H9 (cell line): Measurements from ENCODE around the gene NARS2. TPM values are rescaled to one million over a fixed set of nuclear protein-coding genes. Genes with fewer than 3 reads are reported as not detected.

Experiments used
- DNase-seq: peaks from one replicate; pipeline ENCODE4 v3.0.0-alpha.2; 2017
- H2AFZ ChIP-seq: one replicate; pipeline ENCODE4 v1.6.1; 2013; ENCODE audit warnings: mild to moderate bottlenecking, low read length, control low read depth, moderate library complexity
- H2AK5ac ChIP-seq: 2 replicates; pipeline ENCODE4 v1.6.1; 2013; ENCODE audit warnings: low read length, control low read depth, mixed read lengths; ENCODE audit not compliant: insufficient read length
- H2BK120ac ChIP-seq: one replicate; pipeline ENCODE4 v1.6.1; 2013; ENCODE audit warnings: low read depth, mild to moderate bottlenecking, low read length, control low read depth, inconsistent platforms; ENCODE audit not compliant: poor library complexity, severe bottlenecking
- H2BK12ac ChIP-seq: 2 replicates; pipeline ENCODE4 v1.6.1; 2013; ENCODE audit warnings: low read length, control low read depth, mixed read lengths, low read depth; ENCODE audit not compliant: insufficient read length
- H2BK15ac ChIP-seq: 2 replicates; pipeline ENCODE4 v1.6.1; 2013; ENCODE audit warnings: low read depth, low read length, control low read depth
- H2BK20ac ChIP-seq: one replicate; pipeline ENCODE4 v1.6.1; 2013; ENCODE audit warnings: low read depth, mild to moderate bottlenecking, low read length, control low read depth, inconsistent platforms; ENCODE audit not compliant: poor library complexity, severe bottlenecking
- H2BK5ac ChIP-seq: 2 replicates; pipeline ENCODE4 v1.6.1; 2013; ENCODE audit warnings: low read length, control low read depth, mixed read lengths; ENCODE audit not compliant: insufficient read length
- H3K14ac ChIP-seq: 2 replicates; pipeline ENCODE4 v1.6.1; 2013; ENCODE audit warnings: low read length, control low read depth; ENCODE audit not compliant: insufficient read depth
- H3K18ac ChIP-seq: 2 replicates; pipeline ENCODE4 v1.6.1; 2013; ENCODE audit warnings: low read depth, mild to moderate bottlenecking, mixed read lengths, low read length, control low read depth; ENCODE audit not compliant: insufficient read length
- H3K23ac ChIP-seq: 2 replicates; pipeline ENCODE4 v1.6.1; 2013; ENCODE audit warnings: low read length, control low read depth, mixed read lengths, low read depth; ENCODE audit not compliant: insufficient read length
- H3K23me2 ChIP-seq: 2 replicates; pipeline ENCODE4 v1.6.1; 2013; ENCODE audit warnings: low read depth, mild to moderate bottlenecking, mixed read lengths, low read length, control low read depth; ENCODE audit not compliant: insufficient read length, poor library complexity, severe bottlenecking
- H3K27ac ChIP-seq: 2 replicates; pipeline ENCODE4 v1.5.1; 2013; ENCODE audit warnings: low read length, control low read depth, mixed read lengths, low read depth; ENCODE audit not compliant: insufficient read length
- H3K27me3 ChIP-seq: 2 replicates; pipeline ENCODE4 v1.6.1; 2013; ENCODE audit warnings: low read length, control low read depth, inconsistent platforms; ENCODE audit not compliant: insufficient read depth
- H3K4ac ChIP-seq: 2 replicates; pipeline ENCODE4 v1.6.1; 2013; ENCODE audit warnings: low read depth, mild to moderate bottlenecking, control low read depth, inconsistent platforms, low read length, moderate library complexity
- H3K4me1 ChIP-seq: 2 replicates; pipeline ENCODE4 v1.6.1; 2013; ENCODE audit warnings: low read length, control low read depth, inconsistent platforms; ENCODE audit not compliant: insufficient read depth
- H3K4me2 ChIP-seq: 2 replicates; pipeline ENCODE4 v1.6.1; 2013; ENCODE audit warnings: low read length, control low read depth, mixed read lengths; ENCODE audit not compliant: insufficient read length, insufficient read depth
- H3K56ac ChIP-seq: 2 replicates; pipeline ENCODE4 v1.6.1; 2013; ENCODE audit warnings: low read depth, mild to moderate bottlenecking, mixed read lengths, low read length, control low read depth; ENCODE audit not compliant: insufficient read length
- H3K79me1 ChIP-seq: 2 replicates; pipeline ENCODE4 v1.6.1; 2013; ENCODE audit warnings: low read depth, mild to moderate bottlenecking, moderate library complexity, low read length, control low read depth, inconsistent platforms; ENCODE audit not compliant: insufficient read depth, poor library complexity, severe bottlenecking
- H3K79me2 ChIP-seq: 2 replicates; pipeline ENCODE4 v1.6.1; 2013; ENCODE audit warnings: low read length, control low read depth, inconsistent platforms; ENCODE audit not compliant: insufficient read depth
- H3K9ac ChIP-seq: 2 replicates; pipeline ENCODE4 v1.6.1; 2013; ENCODE audit warnings: low read length, control low read depth, mixed read lengths; ENCODE audit not compliant: insufficient read length; ENCODE audit errors: extremely low read depth
- H3K9me3 ChIP-seq: one replicate; pipeline ENCODE4 v1.6.1; 2013; ENCODE audit warnings: low read depth, low read length, inconsistent platforms; ENCODE audit not compliant: control insufficient read depth
- H3T11ph ChIP-seq: one replicate; pipeline ENCODE4 v1.6.1; 2013; ENCODE audit warnings: mild to moderate bottlenecking, low read length, control low read depth, inconsistent platforms
- H4K20me1 ChIP-seq: one replicate; pipeline ENCODE4 v1.6.1; 2013; ENCODE audit not compliant: control insufficient read depth, insufficient read length, insufficient read depth
- H4K5ac ChIP-seq: 2 replicates; pipeline ENCODE4 v1.6.1; 2013; ENCODE audit warnings: low read depth, mild to moderate bottlenecking, mixed read lengths, low read length, control low read depth; ENCODE audit not compliant: insufficient read length
- H4K8ac ChIP-seq: replicated peaks from 2 replicates; pipeline ENCODE4 v1.6.1; 2013; ENCODE audit warnings: low read length, control low read depth, mixed read lengths, low read depth; ENCODE audit not compliant: insufficient read length
- H4K91ac ChIP-seq: 2 replicates; pipeline ENCODE4 v1.6.1; 2013; ENCODE audit warnings: low read depth, mild to moderate bottlenecking, moderate library complexity, mixed read lengths, low read length, control low read depth; ENCODE audit not compliant: insufficient read length
- H3K27ac Mint-ChIP-seq, 3 experiments: 2 replicates in 2 of 3; 3 replicates in 1 of 3; pipeline ENCODE4 v1.8.0; 2020 to 2021; ENCODE audit warnings: mixed read lengths in 3 of 3, mild to moderate bottlenecking in 1 of 3, moderate library complexity in 1 of 3
- H3K27me3 Mint-ChIP-seq: 2 replicates; pipeline ENCODE4 v1.8.0; 2021; ENCODE audit warnings: low read depth, mild to moderate bottlenecking, moderate library complexity, mixed read lengths
- H3K36me3 Mint-ChIP-seq, 3 experiments: 2 replicates in 2 of 3; 3 replicates in 1 of 3; pipeline ENCODE4 v1.8.0; 2020 to 2021; ENCODE audit warnings: low read depth in 3 of 3, mixed read lengths in 3 of 3; ENCODE audit not compliant: insufficient read depth in 1 of 3
- H3K4me1 Mint-ChIP-seq, 2 experiments: 2 replicates each; pipeline ENCODE4 v1.8.0; 2020; ENCODE audit warnings: mixed read lengths in 2 of 2
- H3K4me3 Mint-ChIP-seq, 2 experiments: 2 replicates in 1 of 2; 3 replicates in 1 of 2; pipeline ENCODE4 v1.8.0; 2020 to 2021; ENCODE audit warnings: mild to moderate bottlenecking in 2 of 2, mixed read lengths in 2 of 2, moderate library complexity in 1 of 2
- H3K9me3 Mint-ChIP-seq, 2 experiments: 2 replicates in 1 of 2; 3 replicates in 1 of 2; pipeline ENCODE4 v1.8.0; 2020; ENCODE audit warnings: mild to moderate bottlenecking in 2 of 2, mixed read lengths in 2 of 2, moderate library complexity in 1 of 2
- CTCF ChIP-seq: fragments of 200-600 bp; sonication (generic); conservative IDR thresholded peaks from 3 replicates; pipeline ENCODE4 v1.8.0; 2021; ENCODE audit warnings: antibody characterized with exemption, mild to moderate bottlenecking
- WGBS: extraction: QIAGEN DNeasy Blood & Tissue Kit; methylation state at CpG from one replicate; pipeline ENCODE4 v1.1.7; 2013; ENCODE audit warnings: missing lambda C conversion rate, low lambda C conversion rate, mixed read lengths; ENCODE audit not compliant: insufficient read length; ENCODE audit errors: extremely low coverage; 5-methylcytosine and 5-hydroxymethylcytosine counted together
- total RNA-seq: library from RNA; stranded (reverse); gene quantifications from 2 replicates; pipeline ENCODE4 v1.2.1, GENCODE V29; 2021

The NARS2 gene
- total RNA-seq, 1 experiment from 2014 or later = 29.7 TPM

DNA sequence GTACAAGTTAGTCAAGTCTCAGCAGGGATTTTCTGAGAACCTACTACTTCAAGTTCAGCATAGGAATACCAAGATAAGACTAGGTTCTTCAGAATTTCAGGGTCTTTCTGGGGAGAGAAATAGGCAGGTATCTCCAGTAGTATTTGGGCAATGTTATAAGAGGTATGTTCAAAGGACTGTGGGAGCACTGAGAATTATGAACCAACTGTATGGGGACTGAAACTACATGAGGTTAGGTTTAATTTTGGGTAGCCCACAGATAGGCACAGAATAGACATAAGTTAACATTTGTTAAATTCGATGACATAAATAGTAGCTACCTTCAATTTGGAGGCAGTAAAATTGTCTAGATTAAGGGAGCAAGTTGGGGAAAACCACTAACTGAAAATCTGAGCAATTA is 147.8 kb downstream of the NARS2 start:
- Histone ChIP-seq H3K4ac (no peak overlapping the region), H2BK15ac (no peak overlapping the region), H3K23ac (no peak overlapping the region), H3K4me2 (no peak overlapping the region), H3K27ac (no peak overlapping the region), H4K91ac (no peak overlapping the region), H3K27me3 (no peaks in the 10 kb centered on the region; the same call in 1 of the 2 replicates), H2AK5ac (no peak overlapping the region), H3K79me1 (no peaks in the 10 kb centered on the region), H3K79me2 (no peaks in the 10 kb centered on the region), H2BK120ac (no peak overlapping the region), H3K14ac (no peak overlapping the region), H3K18ac (no peak overlapping the region), H4K8ac (no peak overlapping the region), H3T11ph (no peak overlapping the region), H3K56ac (no peak overlapping the region), H2AFZ (no peak overlapping the region), H3K9ac (no peak overlapping the region), H4K5ac (no peak overlapping the region), H3K23me2 (no peaks in the 10 kb centered on the region), H2BK5ac (no peak overlapping the region), H2BK20ac (no peak overlapping the region), H2BK12ac (no peak overlapping the region), H4K20me1 (no peaks in the 10 kb centered on the region), H3K4me1 (peaks cover 8% of the 10 kb centered on the region; the same call in 1 of the 2 replicates), H3K9me3 (no peaks in the 10 kb centered on the region)
- H3K27me3 Mint-ChIP-seq = no peaks in the 10 kb centered on the region
- no peak overlapping the region for H3K27ac Mint-ChIP-seq
- H3K4me3 Mint-ChIP-seq = no peak overlapping the region
- WGBS = no CpG with 5 or more reads among the region's 1 CpG
- no peaks in the 10 kb centered on the region for H3K36me3 Mint-ChIP-seq
- no peaks in the 10 kb centered on the region for H3K9me3 Mint-ChIP-seq
- no peak for TF ChIP-seq CTCF
- DNase-seq = no peak
- peaks cover 16 to 23% of the 10 kb centered on the region in 2 experiments for H3K4me1 Mint-ChIP-seq
